Measurements from ENCODE around the gene ENDOG.
"Not testable (repeated sequence)": the region's sequence is repeated elsewhere in the genome, so short reads cannot be mapped to it uniquely, and the experiment has no call there.

ENDOG gene

GRCh38 chr9:128870128-128870940, 52.0 kb downstream of the ENDOG start:
- no peak for DNase-seq

GRCh38 chr9:128870941-128871265, 52.6 kb downstream of the ENDOG start:
- not testable (repeated sequence) for DNase-seq

All from CD4-positive, alpha-beta T cell treated with Interleukin-6 for 4 hours (primary cell).